Heart right ventricle (tissue), 16 donors: Measurements from ENCODE around the gene MAPK6. TPM values are rescaled to one million over a fixed set of nuclear protein-coding genes. Genes with fewer than 3 reads are reported as not detected.

ENCODE experiments used
- ATAC-seq, 8 donors: fragments of 200-7000 bp; cut with Tn5 transposase; one replicate each; pipeline ENCODE4 v1.9.1; 2020; ENCODE audit warnings: mild to moderate bottlenecking in 8 of 8, moderate library complexity in 8 of 8, moderate number of reproducible peaks in 1 of 8
- DNase-seq, 2 donors: peaks; one replicate each; pipeline ENCODE4 v3.0.0-alpha.2; 2020
- H3K27ac ChIP-seq, 10 donors: fragments of 200-600 bp; sonication (generic) in 2 of 10; one replicate each; pipeline versions ENCODE4 v1.5.0 to v1.8.0; 2020 to 2022; ENCODE audit warnings: mild to moderate bottlenecking in 3 of 10
- H3K27me3 ChIP-seq, 7 donors: fragments of 200-600 bp; one replicate each; pipeline ENCODE4 v1.8.0; 2021 to 2022; ENCODE audit warnings: mild to moderate bottlenecking in 2 of 7
- H3K36me3 ChIP-seq, 9 donors: fragments of 200-600 bp; sonication (generic) in 1 of 9; one replicate each; pipeline versions ENCODE4 v1.5.0 to v1.8.0; 2020 to 2022; ENCODE audit warnings: mild to moderate bottlenecking in 2 of 9
- H3K4me1 ChIP-seq, 9 donors: fragments of 200-600 bp; sonication (generic) in 1 of 9; one replicate each; pipeline versions ENCODE4 v1.5.0 to v1.8.0; 2020 to 2022; ENCODE audit warnings: mild to moderate bottlenecking in 4 of 9
- H3K4me3 ChIP-seq, 10 donors: fragments of 200-600 bp; sonication (generic) in 2 of 10; one replicate each; pipeline versions ENCODE4 v1.5.0 to v1.8.0; 2020 to 2022; ENCODE audit warnings: mild to moderate bottlenecking in 7 of 10, moderate library complexity in 2 of 10
- H3K9me3 ChIP-seq, 11 donors: fragments of 200-600 bp in 10 of 11; sonication (generic) in 2 of 11; one replicate each; pipeline versions ENCODE4 v1.5.0 to v1.8.0; 2013 to 2022; ENCODE audit warnings: mild to moderate bottlenecking in 2 of 11, control low read depth in 1 of 11, moderate library complexity in 1 of 11
- CTCF ChIP-seq, 9 donors: fragments of 200-600 bp; sonication (generic) in 2 of 9; IDR thresholded peaks; one replicate each; pipeline versions ENCODE4 v1.5.0 to v1.8.0; 2021 to 2022; ENCODE audit warnings: antibody characterized with exemption in 9 of 9, mild to moderate bottlenecking in 5 of 9, moderate library complexity in 1 of 9
- WGBS, 2 donors: extraction: QIAGEN DNeasy Blood & Tissue Kit; methylation state at CpG; one replicate each; pipeline ENCODE4 v1.1.7; 2013; ENCODE audit warnings: inconsistent platforms in 1 of 2; 5-methylcytosine and 5-hydroxymethylcytosine counted together
- intact Hi-C, 10 donors: fragments of 100-400 bp; cut with DNase I; formaldehyde crosslinking; loops; one replicate each; pipeline versions ENCODE4 v1.11.1 to v1.14.2; 2022
- polyA plus RNA-seq, 2 donors: library from polyadenylated mRNA; stranded (reverse); fragments of 200-250 nt; gene quantifications; one replicate each; pipeline ENCODE4 v1.2.3, GENCODE V29; 2013
- total RNA-seq, 10 donors: library from RNA; stranded (reverse); fragmentation: NEBNext Ultra II Directional in 3 of 10; extraction: Animal tissue kit (Norgen Biotek cat#: 25700) in 3 of 10; gene quantifications; one replicate each; pipeline versions ENCODE4 v1.2.1 to v1.2.4, GENCODE V29; 2021 to 2023
- donor health status: Arrhythmogenic right ventricular cardiomyopathy.
- donor health status: ischemic (EF 13 %, LVEDD 7.1; RV severe dilation, severe dysfunction).
- donor health status: healthy with polysubstance abuse.
- donor health status: DM: no; HTN: yes; CAD: no.
- donor health status: DM: no; HTN: no; CAD: no.
- donor health status: ischemic (EF 25% LVEDD 6.9; RV normal size, moderate dysfunction).
- donor health status: ischemic (EF 25% LVEDD 5.7; RV mildly dilated, moderate dysfunction).
- donor health status: healthy.
- donor health status: DM: yes; HTN: yes; CAD: no.
- donor health status: Ischemic cardiomyopathy.
- donor health status: ischemic (EF 35%, LVEDD 5.7; RV mildly dilated, moderate dysfunction).
- donor health status: nonischemic (EF 11% LVEDD 7.7; RV severe dilation, severe dysfunction).
- donor health status: DM: yes; HTN: yes; CAD: no.
- donor health status: PGD.
- donor health status: ischemic (EF 29% LVEDD 5.4; RV normal size, mild dysfunction).
- donor health status: nonischemic (EF 23%, LVEDD 6.1; RV moderate dilation, normal function).

The MAPK6 gene
- total and polyA plus RNA-seq, 12 donors = 4.2 to 21.8 (median 17.9) TPM

DNA sequence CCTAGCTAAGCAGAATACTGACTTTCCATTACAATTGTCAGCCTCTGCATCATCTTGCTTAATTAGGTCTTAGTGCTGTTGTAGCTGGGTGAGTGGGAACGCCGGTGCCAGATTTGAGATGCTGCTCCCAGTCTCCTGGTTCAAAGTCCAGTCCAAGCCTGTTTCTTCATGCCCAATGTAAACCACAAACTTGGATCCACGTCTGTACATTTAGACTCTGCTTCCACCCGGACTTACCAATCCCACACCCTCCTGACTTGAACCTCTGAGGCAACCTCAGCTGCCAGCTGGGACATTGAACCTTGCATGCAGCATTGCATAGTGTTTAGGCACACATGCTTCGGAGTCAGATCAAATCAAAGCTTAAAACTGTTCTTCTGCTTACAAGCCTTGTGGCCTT lies 50.5 kb downstream of the MAPK6 start:
- no peaks in the 10 kb centered on the region for H3K9me3 ChIP-seq
- DNase-seq = no peak
- WGBS, 2 donors = 93 to 95% methylated on average over 5 of the region's 5 CpGs

DNA sequence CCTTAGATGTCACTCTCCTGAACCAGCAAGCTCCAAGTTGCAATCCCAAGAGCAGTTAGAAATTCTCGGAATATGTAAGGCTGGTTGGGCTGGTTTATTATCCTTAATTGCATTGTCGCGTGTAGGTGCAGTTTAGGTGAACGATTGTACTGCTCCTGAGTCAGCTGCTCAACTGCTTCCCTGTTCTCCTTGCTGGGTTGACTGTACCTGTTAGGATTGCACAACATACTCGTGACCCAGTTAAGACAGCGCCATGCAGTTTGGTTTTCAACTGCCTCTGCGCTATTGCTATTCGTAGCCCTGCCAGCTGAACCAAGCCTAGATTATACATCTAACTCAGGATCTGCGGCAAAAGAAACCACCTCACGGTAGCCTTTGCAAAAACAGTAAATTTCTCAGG lies 52.6 kb downstream of the MAPK6 start:
- peaks cover 0 to 7% (median 0%) of the 10 kb centered on the region in 9 donors for H3K36me3 ChIP-seq
- H3K27me3 ChIP-seq = no peaks in the 10 kb centered on the region
- H3K27ac ChIP-seq = no peak overlapping the region
- ATAC-seq (no peak), DNase-seq (no peak)
- TF ChIP-seq CTCF (IDR thresholded peaks at IDR 0.05) = no peak
- intact Hi-C loops = loop anchor here in 1 of 10 donors (10.0 kb wide), 1 partner anchor 97 kb away; the partner anchor contains the start of gene LEO1
- H3K9me3 ChIP-seq = no peaks in the 10 kb centered on the region
- 91 to 94% methylated on average over 10 of the region's 10 CpGs for WGBS, 2 donors
- peaks cover 0 to 1% (median 0%) of the 10 kb centered on the region in 9 donors for H3K4me1 ChIP-seq
- H3K4me3 ChIP-seq = no peak overlapping the region

More for the DNA sequence above, 50.5 kb downstream of the MAPK6 start:
- ATAC-seq = no peak
- no peak for TF ChIP-seq CTCF (IDR thresholded peaks at IDR 0.05)
- no peaks in the 10 kb centered on the region for H3K4me1 ChIP-seq
- no peak overlapping the region for H3K27ac ChIP-seq
- H3K4me3 ChIP-seq = no peak overlapping the region
- peaks cover 0 to 27% (median 6%) of the 10 kb centered on the region in 9 donors for H3K36me3 ChIP-seq
- no peaks in the 10 kb centered on the region for H3K27me3 ChIP-seq
- intact Hi-C loops = no loop called here

GRCh38 chr15:52076889-52077781 lies 58.1 kb downstream of the MAPK6 start:
- no peak overlapping the region for H3K27ac ChIP-seq
- 84 to 86% methylated on average over 11 of the region's 11 CpGs for WGBS, 2 donors
- peaks cover 0 to 10% (median 0%) of the 10 kb centered on the region in 9 donors for H3K4me1 ChIP-seq
- no peak for DNase-seq
- intact Hi-C loops = loop anchor here in 4 of 10 donors (5.0 to 10.0 kb wide), 3 partner anchors 95 to 102 kb away; partner anchors contain the start of gene LEO1 (in 1 of the 4)
- no peaks in the 10 kb centered on the region for H3K36me3 ChIP-seq
- no peak for ATAC-seq
- no peak for TF ChIP-seq CTCF (IDR thresholded peaks at IDR 0.05)
- H3K4me3 ChIP-seq = no peak overlapping the region
- H3K27me3 ChIP-seq = no peaks in the 10 kb centered on the region
- no peaks in the 10 kb centered on the region for H3K9me3 ChIP-seq

GRCh38 chr15:52078197-52078875 lies 59.3 kb downstream of the MAPK6 start:
- intact Hi-C loops = loop anchor here in 6 of 10 donors (2.0 to 10.0 kb wide), 4 partner anchors 96 to 104 kb away; partner anchors contain the start of gene LEO1 (in 1 of the 6)
- DNase-seq = no peak

More at GRCh38 chr15:52078197-52078875, 59.3 kb downstream of the MAPK6 start:
- TF ChIP-seq CTCF (IDR thresholded peaks at IDR 0.05) = no peak
- Histone ChIP-seq H3K9me3 (no peaks in the 10 kb centered on the region), H3K36me3 (no peaks in the 10 kb centered on the region), H3K27me3 (no peaks in the 10 kb centered on the region), H3K4me1 (peaks cover 0 to 21% (median 0%) of the 10 kb centered on the region in 9 donors), H3K4me3 (no peak overlapping the region), H3K27ac (no peak overlapping the region)
- ATAC-seq = peak in 4 of 8 donors; percentile 10 to 24 (median 14)
- WGBS, 2 donors = 75 to 77% methylated on average over 10 of the region's 10 CpGs
